Measurements from ENCODE around the gene NR2F1-AS1.

Gene NR2F1-AS1

DNA sequence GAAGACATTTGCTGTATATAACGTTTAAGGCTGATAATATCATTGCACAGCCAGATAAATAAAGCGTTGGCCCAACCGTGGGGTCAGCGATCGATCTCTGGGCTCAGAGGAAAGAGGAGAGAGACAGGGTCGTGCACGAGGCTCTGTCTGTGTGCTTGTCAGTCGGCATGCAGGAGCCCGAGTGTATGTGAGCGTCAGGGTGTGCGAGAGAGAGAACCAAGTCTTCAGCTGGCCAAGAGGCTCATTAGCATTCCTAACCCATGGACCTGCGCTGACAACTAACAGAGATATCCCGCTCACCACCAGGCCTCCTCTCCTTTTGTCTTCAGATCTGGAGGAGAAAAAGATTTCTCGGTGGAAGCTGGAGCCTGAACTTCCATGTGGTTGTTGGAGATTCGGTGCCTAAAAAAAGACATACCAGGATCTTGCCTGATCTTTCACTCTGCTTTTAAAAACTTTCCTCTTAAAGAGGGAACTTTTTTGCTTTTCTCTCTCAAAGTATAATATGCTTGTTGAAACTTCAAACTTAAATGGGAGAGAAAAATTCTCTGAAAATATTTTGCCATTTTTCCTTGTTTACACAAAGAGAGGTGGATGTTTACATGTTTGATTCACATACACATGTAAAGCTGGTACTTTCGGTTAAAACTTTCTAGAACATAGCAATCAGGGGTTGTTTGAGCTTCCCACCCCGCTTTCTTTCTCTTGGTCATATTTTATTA lies 18.5 kb upstream of the NR2F1-AS1 start:
- Histone ChIP-seq H3K27me3 (replicated peaks; ENCODE audit: insufficient read depth, low read length) (no peaks in the 10 kb centered on the region), H3K9me3 (replicated peaks; ENCODE audit: insufficient read depth, low read length) (no peaks in the 10 kb centered on the region), H3K36me3 (replicated peaks; ENCODE audit: insufficient read depth, low read length) (no peaks in the 10 kb centered on the region), H3K27ac (ENCODE audit: low read length) (no peak overlapping the region), H3K9ac (ENCODE audit: low read length) (no peak overlapping the region), H3K4me1 (ENCODE audit: low read length) (no peaks in the 10 kb centered on the region), H3K9me2 (replicated peaks; ENCODE audit: insufficient read depth, low read length) (no peaks in the 10 kb centered on the region), H2AFZ (ENCODE audit: low read length) (no peak overlapping the region), H3K4me2 (ENCODE audit: low read depth, low read length) (no peak overlapping the region), H3K79me2 (ENCODE audit: low read length) (no peaks in the 10 kb centered on the region), H4K20me1 (ENCODE audit: insufficient read depth, low read length) (no peaks in the 10 kb centered on the region), H3K4me3 (ENCODE audit: low read length) (no peak overlapping the region), H3F3A (ENCODE audit: insufficient read depth, low read length) (no peaks in the 10 kb centered on the region)
- TF ChIP-seq CTCF (IDR thresholded peaks at IDR 0.05; ENCODE audit: low read length) = no peak
- no peak for DNase-seq

GRCh38 chr5:93599001-93599379 lies 18.0 kb upstream of the NR2F1-AS1 start:
- no peaks in the 10 kb centered on the region for H3K36me3 ChIP-seq (replicated peaks; ENCODE audit: insufficient read depth, low read length)
- no peaks in the 10 kb centered on the region for H3F3A ChIP-seq (ENCODE audit: insufficient read depth, low read length)
- H3K9ac ChIP-seq (ENCODE audit: low read length) = no peak overlapping the region
- H3K4me3 ChIP-seq (ENCODE audit: low read length) = no peak overlapping the region
- TF ChIP-seq EZH2phosphoT487 (IDR thresholded peaks at IDR 0.05; ENCODE audit: low read length) (no peak), EZH2 (optimal IDR thresholded peaks at IDR 0.05; ENCODE audit: low read depth, low read length) (no peak), CTCF (IDR thresholded peaks at IDR 0.05; ENCODE audit: low read length) (no peak)
- DNase-seq = no peak
- H3K9me3 ChIP-seq (replicated peaks; ENCODE audit: insufficient read depth, low read length) = no peaks in the 10 kb centered on the region
- no peak overlapping the region for H3K4me2 ChIP-seq (ENCODE audit: low read depth, low read length)
- no peaks in the 10 kb centered on the region for H4K20me1 ChIP-seq (ENCODE audit: insufficient read depth, low read length)
- H3K4me1 ChIP-seq (ENCODE audit: low read length) = no peaks in the 10 kb centered on the region
- H3K27ac ChIP-seq (ENCODE audit: low read length) = no peak overlapping the region
- H3K79me2 ChIP-seq (ENCODE audit: low read length) = no peaks in the 10 kb centered on the region
- H3K9me2 ChIP-seq (replicated peaks; ENCODE audit: insufficient read depth, low read length) = no peaks in the 10 kb centered on the region
- H3K27me3 ChIP-seq (replicated peaks; ENCODE audit: insufficient read depth, low read length) = no peaks in the 10 kb centered on the region
- H2AFZ ChIP-seq (ENCODE audit: low read length) = no peak overlapping the region

- no peak overlapping the region for H3K4me2 ChIP-seq (ENCODE audit: low read depth, low read length)
- H3K36me3 ChIP-seq (replicated peaks; ENCODE audit: insufficient read depth, low read length) = no peaks in the 10 kb centered on the region
- no peaks in the 10 kb centered on the region for H3K4me1 ChIP-seq (ENCODE audit: low read length)
- no peaks in the 10 kb centered on the region for H3F3A ChIP-seq (ENCODE audit: insufficient read depth, low read length)
- no peaks in the 10 kb centered on the region for H3K27me3 ChIP-seq (replicated peaks; ENCODE audit: insufficient read depth, low read length)
- no peak overlapping the region for H2AFZ ChIP-seq (ENCODE audit: low read length)
- no peak overlapping the region for H3K4me3 ChIP-seq (ENCODE audit: low read length)
- H3K9me3 ChIP-seq (replicated peaks; ENCODE audit: insufficient read depth, low read length) = no peaks in the 10 kb centered on the region
- no peak overlapping the region for H3K27ac ChIP-seq (ENCODE audit: low read length)
- no peaks in the 10 kb centered on the region for H4K20me1 ChIP-seq (ENCODE audit: insufficient read depth, low read length)
- H3K9ac ChIP-seq (ENCODE audit: low read length) = no peak overlapping the region
- H3K9me2 ChIP-seq (replicated peaks; ENCODE audit: insufficient read depth, low read length) = no peaks in the 10 kb centered on the region
- TF ChIP-seq CTCF (IDR thresholded peaks at IDR 0.05; ENCODE audit: low read length) (no peak), EZH2phosphoT487 (IDR thresholded peaks at IDR 0.05; ENCODE audit: low read length) (no peak), EZH2 (optimal IDR thresholded peaks at IDR 0.05; ENCODE audit: low read depth, low read length) (no peak)
- H3K79me2 ChIP-seq (ENCODE audit: low read length) = no peaks in the 10 kb centered on the region
- no peak for DNase-seq
Observed at GRCh38 chr5:93598091-93599000, 17.3 kb upstream of the NR2F1-AS1 start.

Measured in MM.1S (cell line).